ENCODE results near the gene GRXCR1. TPM values are rescaled to one million over a fixed set of nuclear protein-coding genes. Genes with fewer than 3 reads are reported as not detected.

The GRXCR1 gene
- not detected for polyA plus RNA-seq (2013, experiment 1 of 2)
- not detected for polyA plus RNA-seq (2013, experiment 2 of 2)

DNA sequence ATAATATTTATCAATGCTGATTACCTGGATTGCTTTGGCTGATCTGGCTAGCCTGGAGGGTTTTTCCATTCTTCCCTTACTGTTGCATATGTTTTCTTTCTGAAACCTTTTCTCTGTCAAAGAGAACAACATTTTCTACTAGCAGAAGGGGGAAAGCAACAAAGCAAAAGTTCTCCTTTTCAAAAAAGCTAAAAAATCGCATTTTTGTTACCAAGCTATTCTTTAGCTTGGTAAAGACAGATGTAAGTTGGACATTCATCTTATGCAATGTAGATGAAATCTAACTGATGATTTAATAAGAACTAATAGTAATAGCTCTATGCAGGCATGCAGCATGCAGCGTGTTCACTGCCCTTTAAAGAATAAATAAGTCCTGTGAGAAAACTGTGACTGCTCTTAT, at the start of gene GRXCR1:
Gene GRXCR1, plus strand, starts transcription at position 301 of the 400 bp plus-strand sequence. CDS start 554 bp downstream, outside the sequence.
- Histone ChIP-seq H3K4me1 (ENCODE audit: insufficient read depth, low read length) (no peaks in the 10 kb centered on the region), H3K27ac (ENCODE audit: low read depth, low read length) (no peak within 1 kb of the TSS), H3K9me3 (ENCODE audit: insufficient read depth, low read depth, low read length) (no peaks in the 10 kb centered on the region), H3K36me3 (ENCODE audit: insufficient read depth, low read length) (no peaks in the 10 kb centered on the region), H3K9ac (ENCODE audit: low read depth, low read length) (no peak within 1 kb of the TSS), H3K27me3 (ENCODE audit: insufficient read depth, low read length) (no peaks in the 10 kb centered on the region), H3K4me3 (ENCODE audit: low read length) (no peak within 1 kb of the TSS)
- 100% methylated on average over 1 of the region's 2 CpGs for WGBS

DNA sequence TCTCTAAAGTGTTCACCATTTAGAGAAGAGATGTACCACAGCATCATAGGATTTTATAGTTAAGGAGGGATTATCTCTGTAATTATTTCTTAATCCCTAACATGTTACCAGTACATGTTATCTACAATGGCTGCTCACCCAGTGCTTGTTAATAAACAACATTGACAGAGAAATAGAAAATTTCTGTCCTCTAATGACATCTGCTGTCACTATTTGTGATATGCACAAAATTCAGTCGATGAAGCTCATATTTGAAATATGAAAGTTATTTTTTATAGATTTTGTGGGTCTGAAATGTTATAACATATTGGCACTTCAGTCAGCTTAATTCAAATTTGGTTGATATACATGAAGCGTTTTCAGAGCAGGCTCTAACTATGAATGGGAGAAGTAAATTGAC, 48.8 kb upstream of the GRXCR1 start:
- H3K9me3 ChIP-seq (ENCODE audit: insufficient read depth, low read depth, low read length): no peaks in the 10 kb centered on the region
- no peak overlapping the region for H3K9ac ChIP-seq (ENCODE audit: low read depth, low read length)
- WGBS: 92% methylated on average over 2 of the region's 2 CpGs
- no peaks in the 10 kb centered on the region for H3K4me1 ChIP-seq (ENCODE audit: insufficient read depth, low read length)
- no peak overlapping the region for H3K4me3 ChIP-seq (ENCODE audit: low read length)
- H3K36me3 ChIP-seq (ENCODE audit: insufficient read depth, low read length): no peaks in the 10 kb centered on the region
- H3K27me3 ChIP-seq (ENCODE audit: insufficient read depth, low read length): no peaks in the 10 kb centered on the region
- no peak overlapping the region for H3K27ac ChIP-seq (ENCODE audit: low read depth, low read length)

DNA sequence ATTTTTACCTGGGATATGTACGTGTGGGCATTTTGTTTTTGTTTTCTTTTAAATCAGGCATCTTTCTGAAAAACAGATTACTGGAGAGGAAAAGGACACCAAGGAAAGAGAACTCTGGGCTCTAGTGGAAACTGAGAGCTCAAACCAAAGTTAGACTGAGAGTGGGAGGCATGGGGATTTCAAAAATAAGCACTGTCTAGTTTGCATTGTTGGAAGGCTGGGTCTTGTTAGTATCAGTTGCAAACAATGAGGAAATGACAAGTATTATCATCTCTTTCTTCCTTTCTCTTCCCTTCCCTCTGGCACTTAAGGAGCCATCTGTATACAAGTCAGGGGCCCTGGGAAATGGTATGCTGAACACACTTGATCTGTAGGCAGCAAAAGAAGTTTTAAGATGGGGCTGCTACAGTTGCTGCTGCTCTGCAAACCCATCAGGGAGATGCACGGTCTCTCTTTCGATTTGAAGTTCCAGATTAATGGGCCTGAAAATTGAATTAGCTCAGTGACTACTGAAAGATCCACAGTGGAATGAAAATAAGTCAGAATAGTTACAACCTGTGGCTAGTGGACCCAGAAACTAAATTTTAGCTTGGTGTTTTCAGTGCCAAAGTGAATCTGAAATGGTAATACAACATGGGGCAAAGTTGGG, 48.0 kb upstream of the GRXCR1 start:
- Histone ChIP-seq H3K4me3 (ENCODE audit: low read length) (no peak overlapping the region), H3K4me1 (ENCODE audit: insufficient read depth, low read length) (no peaks in the 10 kb centered on the region), H3K9me3 (ENCODE audit: insufficient read depth, low read depth, low read length) (0 out of 2 replicates have a peak, but pooled peaks cover 1% of the 10 kb centered on the region), H3K36me3 (ENCODE audit: insufficient read depth, low read length) (no peaks in the 10 kb centered on the region), H3K27ac (ENCODE audit: low read depth, low read length) (no peak overlapping the region), H3K27me3 (ENCODE audit: insufficient read depth, low read length) (no peaks in the 10 kb centered on the region), H3K9ac (ENCODE audit: low read depth, low read length) (no peak overlapping the region)
- 92% methylated on average over 3 of the region's 3 CpGs for whole genome bisulfite sequencing

DNA sequence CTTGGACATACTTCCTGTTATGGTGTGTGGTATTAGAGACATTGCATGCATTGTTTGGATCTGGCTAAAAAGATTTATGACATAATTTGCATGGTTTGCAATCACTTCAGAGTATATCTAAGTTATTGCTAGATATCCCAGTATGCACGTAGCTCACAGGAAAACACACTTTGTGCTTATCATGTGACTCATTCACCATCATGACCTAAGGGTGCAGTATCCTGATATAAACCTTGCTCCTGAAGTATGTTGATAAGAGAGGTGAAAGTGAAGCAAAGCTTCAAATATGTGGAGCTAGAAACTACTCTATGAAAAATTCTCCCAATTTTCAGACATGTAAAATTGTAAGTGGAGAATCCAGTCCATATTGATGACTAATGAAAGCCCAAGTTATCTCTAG, 46.9 kb upstream of the GRXCR1 start:
- no peaks in the 10 kb centered on the region for H3K4me1 ChIP-seq (ENCODE audit: insufficient read depth, low read length)
- H3K9me3 ChIP-seq (ENCODE audit: insufficient read depth, low read depth, low read length): 0 out of 2 replicates have a peak, but pooled peaks cover 3% of the 10 kb centered on the region
- H3K4me3 ChIP-seq (ENCODE audit: low read length): no peak overlapping the region
- H3K36me3 ChIP-seq (ENCODE audit: insufficient read depth, low read length): no peaks in the 10 kb centered on the region
- 89% methylated on average over 1 of the region's 1 CpG for WGBS
- H3K9ac ChIP-seq (ENCODE audit: low read depth, low read length): no peak overlapping the region
- no peaks in the 10 kb centered on the region for H3K27me3 ChIP-seq (ENCODE audit: insufficient read depth, low read length)
- no peak overlapping the region for H3K27ac ChIP-seq (ENCODE audit: low read depth, low read length)

DNA sequence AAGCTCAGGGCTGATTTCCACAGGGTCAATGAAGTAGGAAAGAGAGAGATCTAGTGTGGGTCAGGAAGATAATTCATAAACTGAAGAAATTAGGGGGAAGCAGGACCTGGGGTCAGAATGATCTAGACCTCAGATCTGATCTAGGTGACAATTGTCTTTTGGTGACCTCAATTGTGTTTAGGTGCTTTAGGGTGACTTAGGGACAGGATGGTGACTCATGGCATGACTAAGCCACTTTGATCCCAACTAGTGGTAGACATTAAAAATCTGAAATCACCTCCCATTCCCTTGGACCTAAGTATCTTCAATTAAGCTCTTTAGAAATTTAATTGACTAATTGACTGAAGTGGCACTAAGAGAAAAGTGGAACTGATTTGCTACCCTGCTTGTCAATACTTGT, 36.7 kb upstream of the GRXCR1 start:
- Histone ChIP-seq H3K27me3 (ENCODE audit: insufficient read depth, low read length) (no peaks in the 10 kb centered on the region), H3K4me1 (ENCODE audit: insufficient read depth, low read length) (no peaks in the 10 kb centered on the region), H3K4me3 (ENCODE audit: low read length) (no peak overlapping the region), H3K9me3 (ENCODE audit: insufficient read depth, low read depth, low read length) (no peaks in the 10 kb centered on the region), H3K27ac (ENCODE audit: low read depth, low read length) (no peak overlapping the region), H3K36me3 (ENCODE audit: insufficient read depth, low read length) (no peaks in the 10 kb centered on the region), H3K9ac (ENCODE audit: low read depth, low read length) (no peak overlapping the region)

DNA sequence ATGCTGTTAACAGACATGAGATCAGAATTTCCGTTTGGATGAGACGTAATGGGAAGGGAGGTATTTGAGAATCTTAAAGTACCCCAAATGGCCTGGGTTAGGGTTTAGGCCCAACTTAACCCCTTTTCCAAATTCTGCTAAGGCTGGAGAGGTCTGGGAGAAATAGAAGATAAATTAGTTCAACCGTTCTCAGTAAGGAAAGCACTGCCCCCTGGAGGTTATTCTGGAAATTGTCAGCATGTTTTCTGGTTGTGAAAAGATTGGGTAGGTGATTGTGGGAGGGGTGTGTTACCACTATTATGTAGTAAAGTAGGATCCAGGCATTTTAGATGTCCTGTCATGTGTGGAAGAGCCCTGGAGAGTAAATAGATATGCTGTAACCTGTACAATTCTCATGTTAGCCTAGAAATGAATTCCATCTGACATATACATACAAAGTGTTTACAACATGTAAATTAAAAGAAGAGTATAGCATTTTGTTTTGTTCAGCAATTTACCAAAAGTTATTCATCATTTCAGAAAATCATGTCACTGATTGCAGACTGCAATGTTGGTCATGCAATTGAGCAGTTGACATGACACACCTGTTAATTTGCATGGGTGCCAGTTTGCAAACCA, 26.8 kb upstream of the GRXCR1 start:
- Histone ChIP-seq H3K36me3 (ENCODE audit: insufficient read depth, low read length) (no peaks in the 10 kb centered on the region), H3K4me1 (ENCODE audit: insufficient read depth, low read length) (no peaks in the 10 kb centered on the region), H3K9ac (ENCODE audit: low read depth, low read length) (no peak overlapping the region), H3K4me3 (ENCODE audit: low read length) (no peak overlapping the region), H3K27ac (ENCODE audit: low read depth, low read length) (no peak overlapping the region), H3K27me3 (ENCODE audit: insufficient read depth, low read length) (no peaks in the 10 kb centered on the region), H3K9me3 (ENCODE audit: insufficient read depth, low read depth, low read length) (no peaks in the 10 kb centered on the region)
- 40% methylated on average over 3 of the region's 3 CpGs for WGBS

DNA sequence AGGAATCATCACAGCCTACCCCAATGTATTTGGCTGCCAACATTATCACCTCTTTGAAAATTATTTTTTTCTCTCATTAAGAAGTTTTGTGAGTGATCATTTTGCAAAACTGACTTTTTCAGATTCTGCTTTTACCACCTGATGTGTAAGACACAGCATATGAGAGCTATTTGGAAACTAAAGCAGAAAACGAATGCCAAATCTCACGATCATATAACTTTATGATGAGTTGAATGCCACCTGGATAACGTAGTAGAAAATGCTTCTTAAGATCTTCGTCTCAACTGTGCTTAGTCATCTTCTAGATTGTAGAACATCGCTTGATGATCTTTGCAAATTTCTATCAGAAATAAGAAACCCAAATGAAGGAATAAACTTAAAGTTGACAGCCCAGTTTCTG, 21.3 kb upstream of the GRXCR1 start:
- Histone ChIP-seq H3K4me3 (ENCODE audit: low read length) (no peak overlapping the region), H3K36me3 (ENCODE audit: insufficient read depth, low read length) (no peaks in the 10 kb centered on the region), H3K27ac (ENCODE audit: low read depth, low read length) (no peak overlapping the region), H3K9me3 (ENCODE audit: insufficient read depth, low read depth, low read length) (no peaks in the 10 kb centered on the region), H3K4me1 (ENCODE audit: insufficient read depth, low read length) (no peaks in the 10 kb centered on the region), H3K27me3 (ENCODE audit: insufficient read depth, low read length) (no peaks in the 10 kb centered on the region), H3K9ac (ENCODE audit: low read depth, low read length) (no peak overlapping the region)
- WGBS: 98% methylated on average over 5 of the region's 5 CpGs

DNA sequence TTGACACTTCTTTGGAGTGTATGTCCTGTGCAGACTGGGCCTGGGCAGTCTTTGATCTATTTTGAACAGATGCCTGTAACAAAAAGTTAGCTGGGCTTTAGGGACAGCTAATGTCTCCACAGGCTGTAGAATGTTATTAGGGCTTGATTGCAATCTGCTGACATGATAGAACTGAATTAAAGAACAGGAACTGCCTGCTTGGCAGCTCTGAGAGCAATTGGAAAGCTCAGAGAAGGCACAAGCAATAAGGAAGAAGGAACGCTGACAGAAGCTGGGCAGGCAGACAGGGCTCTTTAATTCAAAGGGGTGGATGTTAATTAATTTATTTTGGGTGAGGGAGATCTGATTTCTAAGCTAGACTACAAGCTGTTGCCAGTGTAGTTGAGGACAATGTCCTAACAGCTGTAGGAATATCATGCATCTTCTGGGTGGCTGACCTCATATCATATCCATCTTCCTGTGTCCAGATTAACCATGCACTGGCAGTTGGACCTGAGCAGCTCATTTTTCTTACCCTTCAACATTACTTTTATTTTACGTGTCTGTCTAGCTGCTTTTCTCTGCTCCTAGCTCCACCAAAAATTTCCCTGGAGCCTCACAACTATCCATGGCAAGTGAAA, 20.7 kb upstream of the GRXCR1 start:
- H3K4me3 ChIP-seq (ENCODE audit: low read length): no peak overlapping the region
- no peak overlapping the region for H3K9ac ChIP-seq (ENCODE audit: low read depth, low read length)
- H3K27me3 ChIP-seq (ENCODE audit: insufficient read depth, low read length): no peaks in the 10 kb centered on the region
- 91% methylated on average over 2 of the region's 2 CpGs for WGBS
- no peak overlapping the region for H3K27ac ChIP-seq (ENCODE audit: low read depth, low read length)
- H3K9me3 ChIP-seq (ENCODE audit: insufficient read depth, low read depth, low read length): no peaks in the 10 kb centered on the region
- no peaks in the 10 kb centered on the region for H3K36me3 ChIP-seq (ENCODE audit: insufficient read depth, low read length)
- no peaks in the 10 kb centered on the region for H3K4me1 ChIP-seq (ENCODE audit: insufficient read depth, low read length)

DNA sequence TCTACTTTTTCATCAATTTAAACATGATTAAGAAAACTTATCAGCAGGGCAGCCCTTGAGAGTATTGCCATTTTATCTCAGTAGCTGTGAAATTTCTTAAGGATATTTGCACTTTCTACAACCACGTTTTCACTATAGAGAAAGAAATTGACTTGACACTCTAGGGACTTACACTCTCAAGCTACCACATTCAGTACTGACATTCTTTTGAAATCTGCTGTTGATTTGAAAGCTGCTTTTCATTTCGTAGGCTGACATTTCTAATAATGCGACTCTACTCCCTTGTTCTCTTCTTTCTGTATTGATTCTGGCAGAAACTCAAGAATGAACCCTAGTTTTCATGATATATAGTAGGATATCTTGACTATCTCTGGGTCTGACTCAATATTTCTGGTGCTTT, 13.7 kb upstream of the GRXCR1 start:
- no peak overlapping the region for H3K27ac ChIP-seq (ENCODE audit: low read depth, low read length)
- H3K36me3 ChIP-seq (ENCODE audit: insufficient read depth, low read length): no peaks in the 10 kb centered on the region
- H3K9ac ChIP-seq (ENCODE audit: low read depth, low read length): no peak overlapping the region
- H3K9me3 ChIP-seq (ENCODE audit: insufficient read depth, low read depth, low read length): no peaks in the 10 kb centered on the region
- no peaks in the 10 kb centered on the region for H3K4me1 ChIP-seq (ENCODE audit: insufficient read depth, low read length)
- WGBS: 88% methylated on average over 3 of the region's 3 CpGs
- H3K27me3 ChIP-seq (ENCODE audit: insufficient read depth, low read length): no peaks in the 10 kb centered on the region
- no peak overlapping the region for H3K4me3 ChIP-seq (ENCODE audit: low read length)

DNA sequence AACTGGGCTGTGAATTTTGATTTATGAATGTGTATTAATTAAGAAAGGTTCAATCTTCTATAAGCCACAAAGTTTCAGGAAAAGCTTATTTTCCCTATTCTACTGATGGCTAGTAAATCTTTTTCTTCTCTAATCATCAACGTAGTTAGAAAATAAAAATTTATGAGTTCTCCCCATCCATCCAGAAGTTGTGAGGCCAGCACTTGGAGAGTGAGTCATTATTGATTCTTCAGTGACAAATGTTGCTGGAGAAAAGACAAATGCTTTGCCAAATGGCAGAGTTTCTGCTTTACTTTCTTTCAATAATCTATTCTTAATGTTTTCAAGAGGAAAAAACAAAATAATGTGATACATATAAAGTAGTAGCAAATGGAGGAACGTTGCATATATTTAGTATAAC, 11.3 kb upstream of the GRXCR1 start:
- Histone ChIP-seq H3K9ac (ENCODE audit: low read depth, low read length) (no peak overlapping the region), H3K4me3 (ENCODE audit: low read length) (no peak overlapping the region), H3K4me1 (ENCODE audit: insufficient read depth, low read length) (no peaks in the 10 kb centered on the region), H3K36me3 (ENCODE audit: insufficient read depth, low read length) (no peaks in the 10 kb centered on the region), H3K27me3 (ENCODE audit: insufficient read depth, low read length) (no peaks in the 10 kb centered on the region), H3K9me3 (ENCODE audit: insufficient read depth, low read depth, low read length) (no peaks in the 10 kb centered on the region), H3K27ac (ENCODE audit: low read depth, low read length) (no peak overlapping the region)
- no CpG with 5 or more reads among the region's 2 CpGs for WGBS

DNA sequence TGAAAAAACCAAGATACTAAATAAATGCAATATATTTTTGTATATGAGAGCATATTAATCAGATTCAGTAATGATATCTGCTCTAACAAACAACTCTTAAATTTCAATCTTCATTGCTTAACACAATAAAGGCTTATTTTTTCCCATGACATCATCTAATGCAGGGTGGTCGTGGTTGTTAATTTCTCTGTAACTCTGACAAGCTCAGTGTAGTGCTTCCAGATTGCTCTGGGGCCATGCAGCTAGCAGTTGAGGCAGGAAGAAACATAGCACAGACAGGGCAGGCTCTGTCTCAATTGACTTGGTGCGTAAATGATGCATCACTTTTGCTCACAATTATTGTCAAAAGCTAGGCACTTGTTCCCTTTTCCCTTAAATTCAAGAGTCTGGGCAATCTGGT, 869 bp upstream of the GRXCR1 start:
- WGBS: 98% methylated on average over 2 of the region's 2 CpGs
- H3K9me3 ChIP-seq (ENCODE audit: insufficient read depth, low read depth, low read length): no peaks in the 10 kb centered on the region
- H3K4me1 ChIP-seq (ENCODE audit: insufficient read depth, low read length): no peaks in the 10 kb centered on the region
- no peak overlapping the region for H3K27ac ChIP-seq (ENCODE audit: low read depth, low read length)
- H3K36me3 ChIP-seq (ENCODE audit: insufficient read depth, low read length): no peaks in the 10 kb centered on the region
- H3K27me3 ChIP-seq (ENCODE audit: insufficient read depth, low read length): no peaks in the 10 kb centered on the region
- no peak overlapping the region for H3K4me3 ChIP-seq (ENCODE audit: low read length)
- no peak overlapping the region for H3K9ac ChIP-seq (ENCODE audit: low read depth, low read length)
